CD4-positive, alpha-beta T cell (primary cell): ENCODE results near the gene ANKRD13D. TPM values are rescaled to one million over a fixed set of nuclear protein-coding genes. Genes with fewer than 3 reads are reported as not detected.

ENCODE experiments used
- total RNA-seq, 174 experiments: library from RNA in 2 of 174; stranded (reverse) in 2 of 174; gene quantifications; one replicate each; pipeline ENCODE4 v1.2.3 and lab custom pipeline; 2021 to 2026

Gene ANKRD13D
- total RNA-seq, 2 experiments from 2014 or later, result 160 to 161 TPM

Other genes starting within 250 kb of the ANKRD13D start
- not detected for gene RHOD, start 232.5 kb upstream of the ANKRD13D start, total RNA-seq
- 100 to 1,000 TPM; 410 to 412 TPM for gene KDM2A, start 170.0 kb upstream of the ANKRD13D start, total RNA-seq
- gene GRK2, start 22.8 kb upstream of the ANKRD13D start, total RNA-seq, result 100 to 1,000 TPM; 309 to 325 TPM
- gene SSH3, start 14.2 kb downstream of the ANKRD13D start, total RNA-seq, result 1 to 10 TPM; 8.5 to 8.8 TPM
- 10 to 100 TPM; 31.7 to 39.5 TPM for gene POLD4, start 64.2 kb downstream of the ANKRD13D start, total RNA-seq
- gene CLCF1, start 84.3 kb downstream of the ANKRD13D start, total RNA-seq, result 1 to 10 TPM; 6.0 to 6.9 TPM
- gene RAD9A, start 102.7 kb downstream of the ANKRD13D start, total RNA-seq, result 10 to 100 TPM; 19.3 to 20.3 TPM
- gene PPP1CA, start 112.6 kb downstream of the ANKRD13D start, total RNA-seq, result 10 to 100 TPM; 42.0 to 45.5 TPM
- gene TBC1D10C, start 114.8 kb downstream of the ANKRD13D start, total RNA-seq, result 100 to 1,000 TPM; 205 to 212 TPM
- gene CARNS1, start 126.4 kb downstream of the ANKRD13D start, total RNA-seq, result 1 to 10 TPM; 9.9 to 10.0 TPM
- gene RPS6KB2, start 139.2 kb downstream of the ANKRD13D start, total RNA-seq, result 10 to 100 TPM; 69.3 to 72.0 TPM
- gene PTPRCAP, start 148.4 kb downstream of the ANKRD13D start, total RNA-seq, result 100 to 1,000 TPM; 129 to 134 TPM
- gene CORO1B, start 154.2 kb downstream of the ANKRD13D start, total RNA-seq, result 10 to 100 TPM; 25.8 to 30.2 TPM
- gene GPR152, start 163.4 kb downstream of the ANKRD13D start, total RNA-seq, result not detected
- gene CABP4, start 166.1 kb downstream of the ANKRD13D start, total RNA-seq, result 1 to 10 TPM; 7.5 to 8.5 TPM
- 10 to 100 TPM; 49.9 to 52.4 TPM for gene TMEM134, start 179.9 kb downstream of the ANKRD13D start, total RNA-seq
- gene AIP, start 193.7 kb downstream of the ANKRD13D start, total RNA-seq, result 100 to 1,000 TPM; 115 to 117 TPM
- 10 to 100 TPM; 90.0 to 94.8 TPM for gene PITPNM1, start 216.1 kb downstream of the ANKRD13D start, total RNA-seq
- gene CDK2AP2, start 218.9 kb downstream of the ANKRD13D start, total RNA-seq, result 10 to 100 TPM; 19.5 to 22.0 TPM
- gene CABP2, start 234.1 kb downstream of the ANKRD13D start, total RNA-seq, result not detected